Measurements from ENCODE around the gene EZR.

Gene EZR

GRCh38 chr6:158760618-158761250, 58.4 kb downstream of the EZR start:
- no peak for DNase-seq (ENCODE audit: low spot score)

DNA sequence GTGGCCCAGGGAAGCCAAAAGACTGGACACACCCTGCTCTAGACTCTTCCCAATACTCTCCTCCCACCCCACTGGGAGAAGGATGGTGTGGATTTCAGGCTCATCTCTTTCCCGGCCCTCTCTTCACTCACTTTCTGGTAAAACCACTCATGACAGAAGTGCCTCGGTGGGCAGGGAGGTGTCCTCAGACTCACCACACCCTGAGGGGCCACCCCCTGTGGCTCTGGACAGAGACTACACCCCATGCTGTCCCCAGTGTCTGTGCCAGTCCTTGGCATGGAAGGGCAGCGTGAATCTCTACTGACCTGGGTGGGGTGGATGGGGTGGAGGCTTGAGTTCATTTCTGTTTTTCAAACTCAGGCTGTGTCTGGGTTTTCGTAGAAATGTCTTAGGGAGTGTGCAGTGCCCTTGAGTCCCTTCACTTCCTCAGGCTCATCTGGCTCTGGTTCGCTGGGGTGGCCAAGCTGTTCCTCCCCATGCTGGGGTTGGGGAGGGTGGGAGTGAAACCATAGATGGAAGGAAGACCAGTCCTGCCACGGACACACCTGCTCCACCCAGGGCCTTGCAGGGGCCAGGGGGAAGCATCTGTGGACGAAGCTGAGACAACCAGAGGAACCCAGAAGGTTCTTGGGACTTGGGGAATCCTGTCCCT, 59.1 kb downstream of the EZR start:
- DNase-seq (ENCODE audit: low spot score), result no peak

DNA sequence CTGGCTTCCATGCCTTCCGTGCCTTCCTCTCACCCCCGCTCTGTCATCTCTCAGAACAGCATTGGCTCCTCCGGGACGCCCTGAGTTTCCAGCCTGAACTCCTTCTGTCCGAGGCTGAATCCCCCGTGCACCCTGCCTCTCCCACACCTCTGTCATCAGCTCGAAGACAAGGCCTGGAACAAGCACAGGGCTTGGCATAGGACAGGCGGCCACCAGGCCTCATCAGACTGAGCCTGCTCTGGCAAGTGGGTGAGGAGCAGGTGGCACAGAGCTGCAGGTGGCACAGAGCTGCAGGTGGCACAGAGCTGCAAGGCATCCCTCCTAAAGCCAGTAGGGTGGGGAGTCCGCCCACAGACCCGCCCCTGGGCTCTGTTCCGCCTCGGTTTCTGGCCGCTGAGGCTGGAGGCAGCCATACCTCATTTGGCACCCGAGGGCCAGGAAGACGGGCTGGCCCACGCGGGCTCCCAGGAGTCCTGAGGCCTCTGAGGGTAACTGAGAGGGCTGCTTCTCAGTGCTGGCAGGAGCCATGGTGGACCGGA, 60.2 kb downstream of the EZR start:
- no peak for DNase-seq (ENCODE audit: low spot score)

- DNase-seq (ENCODE audit: low spot score), result no peak
Measured at GRCh38 chr6:158758451-158758860, 60.7 kb downstream of the EZR start.

GRCh38 chr6:158757753-158758090, 61.4 kb downstream of the EZR start:
- no peak for DNase-seq (ENCODE audit: low spot score)

- no peak for DNase-seq (ENCODE audit: low spot score)
Measured at GRCh38 chr6:158756977-158757752, 62.0 kb downstream of the EZR start.

DNA sequence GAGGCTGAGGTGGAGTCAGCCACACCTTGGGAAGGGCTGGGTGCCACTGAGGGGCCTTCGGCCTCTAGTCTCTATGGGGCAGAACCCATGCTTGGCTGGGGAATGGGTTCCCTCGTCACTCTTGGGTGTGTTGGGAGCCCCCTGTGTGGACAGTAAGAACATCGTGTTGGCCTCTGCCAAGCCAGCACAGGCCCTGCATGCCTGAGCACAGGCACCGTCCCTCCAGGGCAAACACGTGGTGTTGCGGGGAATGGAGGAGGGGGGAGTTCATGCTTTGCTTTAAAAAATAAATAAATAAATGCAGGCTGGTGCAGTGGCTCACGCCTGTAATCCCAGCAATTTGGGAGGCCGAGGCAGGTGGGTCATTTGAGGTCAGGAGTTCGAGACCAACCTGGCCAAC, 63.0 kb downstream of the EZR start:
- DNase-seq (ENCODE audit: low spot score), result no peak

- no peak for DNase-seq (ENCODE audit: low spot score)
Measured at GRCh38 chr6:158755636-158756035, 63.5 kb downstream of the EZR start.

- no peak for DNase-seq (ENCODE audit: low spot score)
Measured at GRCh38 chr6:158754738-158755137, 64.4 kb downstream of the EZR start.

- no peak for DNase-seq (ENCODE audit: low spot score)
Measured at GRCh38 chr6:158753811-158754210, 65.4 kb downstream of the EZR start.

DNA sequence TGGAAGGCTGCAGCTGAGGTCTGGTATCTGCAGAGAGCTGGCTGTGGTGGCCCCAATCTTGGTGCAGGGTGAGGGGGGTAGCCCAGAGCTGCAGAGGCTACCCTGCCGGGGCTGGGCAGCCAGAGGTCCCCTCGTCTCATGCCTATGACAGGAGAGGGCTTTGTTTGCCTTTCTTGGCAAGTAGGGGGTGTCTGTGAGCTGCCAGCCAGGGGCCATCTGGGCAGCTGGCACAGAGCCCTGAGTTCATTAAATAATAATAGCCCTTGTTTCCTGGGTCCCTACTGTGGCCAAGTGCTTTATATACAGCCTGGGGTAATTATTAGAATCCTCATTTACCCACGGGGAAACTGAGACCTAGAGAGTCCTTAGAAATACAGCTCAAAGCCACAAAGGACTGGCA, 66.6 kb downstream of the EZR start:
- DNase-seq (ENCODE audit: low spot score), result no peak

GRCh38 chr6:158751921-158752320, 67.2 kb downstream of the EZR start:
- DNase-seq (ENCODE audit: low spot score), result no peak

- no peak for DNase-seq (ENCODE audit: low spot score)
Measured at GRCh38 chr6:158751224-158751623, 67.9 kb downstream of the EZR start.

DNA sequence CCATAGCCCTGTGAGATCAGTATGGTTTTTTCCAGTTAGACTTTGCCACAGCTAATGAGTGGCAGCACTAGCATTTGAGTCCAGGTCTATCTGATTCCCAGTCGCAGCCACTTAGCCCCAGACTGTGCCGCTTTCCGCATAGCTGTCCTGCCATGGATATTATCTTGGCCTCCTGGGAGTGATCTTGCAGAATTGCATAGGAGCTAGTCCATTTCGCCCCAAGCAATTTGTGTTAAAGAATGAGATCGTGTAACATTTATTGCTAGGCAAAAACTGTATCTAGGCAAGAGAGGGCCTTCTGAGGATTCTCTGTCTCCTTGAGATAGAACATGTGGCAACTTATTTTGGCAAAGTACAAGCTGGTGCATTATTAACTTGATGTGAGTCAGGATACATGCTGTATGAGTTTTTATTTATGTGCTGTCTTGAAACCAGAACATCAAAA, 74.2 kb downstream of the EZR start:
- DNase-seq (ENCODE audit: low spot score), result no peak

GRCh38 chr6:158743033-158743651, 76.0 kb downstream of the EZR start:
- no peak for DNase-seq (ENCODE audit: low spot score)

DNA sequence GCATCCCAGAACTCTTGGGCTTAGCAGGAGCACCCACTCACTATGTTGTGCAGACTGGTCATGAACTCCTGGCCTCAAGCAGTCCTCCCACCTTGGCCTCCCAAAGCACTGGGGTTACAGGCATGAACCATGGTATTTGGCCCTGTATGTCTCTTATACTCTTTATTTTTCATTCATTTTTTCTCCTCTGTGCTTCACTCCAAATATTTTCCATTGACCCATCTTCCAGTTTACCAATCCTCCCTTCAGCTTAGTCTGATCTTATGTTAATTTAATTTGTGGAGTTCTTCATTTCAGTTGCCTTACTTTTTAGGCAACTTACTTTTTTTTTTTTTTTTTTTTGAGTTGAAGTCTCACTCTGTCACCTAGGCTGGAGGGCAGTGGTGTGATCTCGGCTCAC, 79.5 kb downstream of the EZR start:
- no peak for DNase-seq (ENCODE audit: low spot score)

DNA sequence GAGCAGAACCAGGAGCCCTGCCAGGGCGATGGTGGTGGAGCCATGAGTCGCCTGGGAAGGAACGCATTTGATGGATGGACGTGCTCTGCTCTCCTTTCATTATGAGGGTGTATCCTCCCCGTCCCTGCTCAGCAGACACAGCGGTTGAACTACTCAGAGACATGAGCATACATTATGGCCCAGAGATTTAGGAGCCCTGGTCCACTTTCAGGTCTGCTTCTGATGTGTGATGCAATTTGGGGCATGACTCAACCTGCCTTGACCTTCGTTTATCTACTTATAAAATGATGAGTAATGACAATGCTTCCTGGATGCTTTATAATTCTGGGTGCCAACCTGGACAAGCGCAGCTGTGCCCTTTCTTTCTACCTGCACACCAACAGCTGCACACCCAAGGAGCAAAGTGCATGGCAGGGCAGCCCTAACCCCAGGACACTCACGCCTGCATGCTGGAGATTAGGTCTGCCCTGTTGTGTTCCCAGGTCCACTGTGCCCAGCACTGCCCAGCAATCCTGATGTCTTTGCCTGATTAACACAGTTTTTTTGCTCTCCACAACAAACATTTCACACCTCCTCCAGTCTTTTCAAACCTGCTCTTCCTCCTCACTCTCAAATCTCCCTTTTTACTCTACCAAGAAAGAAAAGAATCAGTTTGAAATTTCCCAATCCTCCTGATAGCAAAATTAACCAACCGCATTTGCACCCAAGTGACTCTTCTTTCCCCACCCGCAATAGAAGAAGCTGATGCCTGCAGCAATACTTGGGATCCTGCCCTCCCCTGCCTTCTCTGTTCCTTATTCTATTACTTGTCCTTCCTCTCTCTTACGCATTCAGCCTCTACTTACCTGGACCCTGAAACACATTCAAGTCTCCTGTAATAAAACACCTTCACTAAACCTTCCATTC, 81.2 kb downstream of the EZR start:
- no peak for DNase-seq (ENCODE audit: low spot score)

- DNase-seq (ENCODE audit: low spot score), result no peak
Measured at GRCh38 chr6:158737082-158737709, 82.0 kb downstream of the EZR start.

DNA sequence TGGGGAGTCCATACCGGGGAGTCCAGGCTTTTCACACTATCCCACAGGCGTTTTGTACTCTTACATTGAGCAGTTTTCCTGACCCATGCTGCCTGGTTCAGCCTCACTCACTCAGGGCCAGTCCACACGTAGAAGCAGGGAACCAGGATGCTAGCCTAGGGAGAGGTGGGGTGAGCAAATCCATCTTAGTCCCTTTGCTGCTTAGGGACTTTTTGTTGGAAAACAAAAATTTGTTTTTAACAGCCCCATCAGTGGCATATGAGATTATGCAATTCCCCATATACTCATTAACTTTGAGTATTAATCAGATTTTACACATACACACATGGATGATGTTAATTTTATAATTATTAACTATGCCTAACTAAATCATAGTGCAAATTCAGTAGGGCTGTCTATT, 84.2 kb downstream of the EZR start:
- no peak for DNase-seq (ENCODE audit: low spot score)

DNA sequence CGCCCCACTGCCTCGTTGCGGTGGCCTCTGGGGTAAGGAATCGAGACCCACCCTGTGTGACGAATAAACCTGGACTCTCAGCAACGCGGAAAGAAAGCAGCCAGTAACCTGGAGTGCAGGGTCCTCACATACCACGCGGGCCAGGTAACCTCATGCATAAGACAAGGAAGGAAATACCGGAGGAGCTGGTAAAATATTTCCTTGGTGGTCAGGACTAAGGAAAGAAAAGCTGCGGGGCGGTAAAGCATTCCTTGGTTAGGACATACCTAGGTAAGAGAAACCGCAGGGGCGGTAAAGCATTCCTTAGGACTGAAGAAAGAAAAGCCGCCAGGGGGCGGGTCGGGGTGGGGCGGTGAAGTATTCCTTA, 88.6 kb downstream of the EZR start:
- no peak for DNase-seq (ENCODE audit: low spot score)

- DNase-seq (ENCODE audit: low spot score), result no peak
Measured at GRCh38 chr6:158729906-158730540, 89.1 kb downstream of the EZR start.

Measured in HuH-7.5 (cell line).